Measurements from ENCODE around the gene TOR1B.

The TOR1B gene

DNA sequence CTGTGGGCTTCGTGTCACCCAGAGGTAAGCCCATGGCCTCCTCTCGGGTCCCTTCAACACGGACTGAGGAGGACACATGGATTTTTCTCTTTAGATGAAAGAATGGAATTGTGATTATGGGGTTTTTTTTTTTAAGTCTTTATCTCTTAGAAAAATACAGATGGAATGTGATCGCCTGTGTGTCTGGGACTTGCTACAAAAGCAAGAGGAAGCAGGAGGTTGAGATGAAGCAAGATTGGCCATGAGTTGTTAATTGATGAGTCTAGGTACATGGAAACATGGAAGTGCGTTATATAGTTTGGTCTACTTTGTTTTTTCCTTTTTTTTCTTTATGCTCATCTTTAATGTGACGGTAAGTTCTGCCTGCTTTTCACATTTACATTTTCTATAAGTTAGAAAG lies 46.9 kb downstream of the TOR1B start:
- no peak for DNase-seq

DNA sequence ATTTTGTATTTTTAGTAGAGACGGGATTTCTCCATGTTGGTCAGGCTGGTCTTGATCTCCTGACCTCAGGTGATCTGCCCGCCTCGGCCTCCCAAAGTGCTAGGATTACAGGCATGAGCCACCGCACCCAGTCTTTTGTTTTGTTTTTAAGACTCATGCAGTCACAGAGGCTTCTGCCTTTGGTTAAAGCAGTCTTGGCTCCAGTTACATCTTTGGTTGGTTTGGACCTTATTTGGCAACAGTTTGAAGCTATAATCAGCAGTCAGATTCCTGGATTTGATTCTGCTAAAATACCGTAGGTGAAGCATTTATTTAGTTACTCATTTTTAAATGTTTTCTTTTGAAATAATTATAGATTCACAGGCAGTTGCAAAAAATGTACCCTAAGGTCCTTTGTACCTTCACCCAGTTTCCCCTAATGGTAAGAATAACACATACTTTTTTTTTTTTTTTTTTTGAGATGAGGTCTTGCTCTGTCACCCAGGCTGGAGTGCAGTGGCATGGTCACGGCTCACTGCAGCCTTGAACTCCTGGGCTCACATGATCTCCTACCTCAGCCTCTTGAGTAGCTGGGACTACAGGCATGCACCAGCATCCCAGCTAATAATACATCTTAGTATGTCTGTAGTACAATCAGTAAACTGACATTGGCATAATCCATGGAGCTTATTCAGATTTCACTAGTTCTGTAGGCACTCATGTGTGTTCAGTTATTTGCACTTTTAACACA lies 48.0 kb downstream of the TOR1B start:
- DNase-seq, result no peak

- no peak for DNase-seq
Observed at GRCh38 chr9:129851821-129852220, 48.8 kb downstream of the TOR1B start.

DNA sequence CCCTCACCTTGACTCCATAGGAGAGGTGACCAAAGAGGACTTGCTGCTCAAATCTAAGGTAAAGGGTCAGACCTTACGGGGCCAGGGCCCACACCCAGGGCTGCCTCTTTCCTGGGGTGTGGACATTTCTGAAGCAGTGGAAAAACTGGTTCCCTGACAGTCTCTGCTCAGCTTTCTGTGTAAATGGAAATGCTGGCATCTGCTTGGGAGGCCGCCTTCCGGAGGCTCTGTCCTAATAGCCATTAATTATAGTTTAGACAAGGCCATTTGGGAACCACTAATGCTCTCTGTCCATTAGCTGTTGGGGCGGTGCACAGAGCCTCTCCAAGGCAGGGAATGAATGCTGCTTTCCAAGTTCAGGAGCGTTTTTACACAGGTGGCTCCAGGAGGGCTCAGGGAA lies 49.6 kb downstream of the TOR1B start:
- no peak for DNase-seq

DNA sequence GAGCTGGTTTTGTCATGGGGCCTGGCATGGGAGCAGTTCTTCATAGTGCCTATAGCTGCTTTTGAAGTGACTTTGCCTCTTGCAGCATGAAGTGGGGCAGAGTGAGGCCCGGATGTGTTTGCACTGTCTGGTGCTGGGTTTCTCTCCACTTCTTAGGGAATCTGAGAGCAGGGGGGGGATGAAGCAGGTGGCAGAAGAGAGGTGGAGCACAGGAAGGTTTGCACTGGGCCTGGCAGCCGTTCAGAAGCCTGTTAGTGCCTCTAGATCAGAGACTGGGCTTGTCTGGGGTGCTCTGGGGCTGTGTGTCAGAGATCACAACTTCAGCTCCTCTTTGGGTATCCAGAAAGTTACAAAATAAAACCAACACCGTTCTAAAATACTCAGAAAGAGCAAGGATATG lies 50.6 kb downstream of the TOR1B start:
- DNase-seq, result no peak

DNA sequence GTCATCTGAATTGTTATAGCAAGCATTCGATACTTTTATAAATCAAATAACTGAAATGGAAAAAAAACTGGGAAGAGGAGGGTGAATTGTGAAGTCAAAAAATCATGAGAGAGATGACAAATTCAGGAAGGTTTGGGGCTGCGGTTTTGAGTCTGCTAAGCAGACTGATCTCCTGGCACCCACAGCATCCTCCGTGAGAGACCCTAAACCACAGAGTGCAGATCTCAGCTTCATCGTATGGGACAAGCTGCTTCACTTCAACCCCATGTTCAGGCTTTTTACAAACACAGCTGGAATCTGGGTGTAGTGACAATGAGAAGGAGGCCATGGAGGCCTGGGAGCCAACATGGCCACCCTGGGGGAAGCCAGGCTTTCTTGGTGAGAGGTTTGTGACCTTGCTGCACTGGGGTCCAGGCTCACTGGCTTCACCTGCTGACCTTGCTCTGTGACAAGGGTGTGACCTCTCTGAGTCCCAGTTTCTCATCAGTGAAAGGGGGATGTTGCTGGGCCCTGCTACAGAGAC lies 51.7 kb downstream of the TOR1B start:
- DNase-seq, result no peak

DNA sequence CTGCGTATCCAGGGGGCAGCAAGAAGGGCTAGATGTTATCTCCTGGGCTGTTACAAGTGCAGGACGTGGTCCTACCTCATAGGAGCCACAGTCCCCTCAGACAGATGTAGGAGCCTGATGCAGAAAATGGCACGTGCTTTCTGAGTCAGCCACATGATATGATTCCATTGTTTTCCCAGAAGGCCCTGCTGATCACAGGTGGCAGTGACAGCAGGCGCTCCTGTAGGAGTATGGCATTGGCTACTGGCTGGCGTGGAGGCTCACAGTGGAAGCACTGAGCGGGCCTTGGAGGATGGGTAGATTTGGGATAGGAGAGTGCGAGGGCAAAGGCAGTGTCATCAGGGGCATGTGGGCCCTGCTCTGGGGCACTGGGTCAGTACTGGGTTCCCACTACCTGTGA lies 54.2 kb downstream of the TOR1B start:
- DNase-seq, result no peak

DNA sequence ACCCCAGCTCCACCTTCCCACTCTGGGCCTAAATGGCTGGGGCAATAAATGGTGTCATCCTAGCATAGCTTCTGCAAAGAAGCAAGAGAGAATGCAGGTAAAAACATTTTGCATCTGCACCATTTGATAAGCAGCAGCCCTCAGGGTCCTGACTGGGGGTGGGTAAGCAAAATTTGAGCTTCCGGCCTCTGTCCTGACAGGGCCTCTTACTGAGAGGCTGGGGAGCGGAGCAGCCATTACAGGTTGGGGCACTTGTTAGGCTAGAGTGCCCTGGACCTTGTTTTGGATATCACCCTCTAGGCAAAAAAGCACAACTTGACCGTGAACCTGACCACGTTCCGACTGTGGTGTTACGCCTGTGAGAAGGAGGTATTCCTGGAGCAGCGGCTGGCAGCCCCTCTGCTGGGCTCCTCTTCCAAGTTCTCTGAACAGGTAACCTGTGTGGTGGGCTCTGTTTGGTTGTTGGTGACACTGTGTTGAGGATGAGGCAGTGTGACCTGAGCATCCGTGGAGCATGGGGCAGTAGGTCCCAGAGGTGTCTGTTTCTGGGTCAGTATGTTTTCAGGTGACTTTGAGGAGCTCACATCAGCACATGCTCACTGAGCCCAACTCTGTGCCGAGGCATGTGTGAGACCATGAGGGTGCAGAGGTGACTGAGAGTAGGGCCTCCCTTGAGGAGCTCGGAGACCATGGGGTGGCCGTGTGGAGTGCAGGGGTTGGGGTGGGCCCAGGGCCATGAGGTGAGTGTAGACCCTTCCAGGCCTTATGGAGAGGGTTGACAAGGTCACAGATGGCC lies 55.4 kb downstream of the TOR1B start:
- DNase-seq, result no peak
